HUES48 (cell line): ENCODE data around the gene FNDC1.
A peak's percentile ranks its signal among the peaks of the same experiment; 100 is the strongest.

Source experiments
- H3K27ac ChIP-seq: one replicate; pipeline ENCODE4 v1.7.0; 2013; ENCODE audit warnings: low read depth, low read length, inconsistent platforms
- H3K27me3 ChIP-seq: 2 replicates; pipeline ENCODE4 v1.6.1; 2013; ENCODE audit warnings: mild to moderate bottlenecking, low read length; ENCODE audit not compliant: control insufficient read depth, insufficient read depth
- H3K36me3 ChIP-seq: 2 replicates; pipeline ENCODE4 v1.6.1; 2013; ENCODE audit warnings: low read length; ENCODE audit not compliant: control insufficient read depth, insufficient read depth
- H3K4me1 ChIP-seq: 2 replicates; pipeline ENCODE4 v1.6.1; 2013; ENCODE audit warnings: mild to moderate bottlenecking, low read length; ENCODE audit not compliant: control insufficient read depth, insufficient read depth
- H3K4me3 ChIP-seq: 2 replicates; pipeline ENCODE4 v1.5.1; 2013; ENCODE audit warnings: mild to moderate bottlenecking, low read depth, low read length
- H3K9ac ChIP-seq: 2 replicates; pipeline ENCODE4 v1.6.1; 2013; ENCODE audit warnings: mild to moderate bottlenecking, low read depth, low read length, moderate library complexity
- H3K9me3 ChIP-seq: 2 replicates; pipeline ENCODE4 v1.6.1; 2013; ENCODE audit warnings: low read length; ENCODE audit not compliant: control insufficient read depth, insufficient read depth

The FNDC1 gene

GRCh38 chr6:159232106-159232645 lies 63.0 kb downstream of the FNDC1 start:
- Histone ChIP-seq H3K27me3 (peaks cover 45% of the 10 kb centered on the region), H3K36me3 (no peaks in the 10 kb centered on the region), H3K9ac (no peak overlapping the region), H3K4me3 (no peak overlapping the region), H3K4me1 (no peaks in the 10 kb centered on the region), H3K27ac (no peak overlapping the region), H3K9me3 (no peaks in the 10 kb centered on the region)

- Histone ChIP-seq H3K9me3 (no peaks in the 10 kb centered on the region), H3K36me3 (no peaks in the 10 kb centered on the region), H3K4me3 (no peak overlapping the region), H3K27me3 (peaks cover 45% of the 10 kb centered on the region), H3K27ac (no peak overlapping the region), H3K9ac (no peak overlapping the region), H3K4me1 (no peaks in the 10 kb centered on the region)
These were observed 63.6 kb downstream of the FNDC1 start for GRCh38 chr6:159232751-159233150.

DNA sequence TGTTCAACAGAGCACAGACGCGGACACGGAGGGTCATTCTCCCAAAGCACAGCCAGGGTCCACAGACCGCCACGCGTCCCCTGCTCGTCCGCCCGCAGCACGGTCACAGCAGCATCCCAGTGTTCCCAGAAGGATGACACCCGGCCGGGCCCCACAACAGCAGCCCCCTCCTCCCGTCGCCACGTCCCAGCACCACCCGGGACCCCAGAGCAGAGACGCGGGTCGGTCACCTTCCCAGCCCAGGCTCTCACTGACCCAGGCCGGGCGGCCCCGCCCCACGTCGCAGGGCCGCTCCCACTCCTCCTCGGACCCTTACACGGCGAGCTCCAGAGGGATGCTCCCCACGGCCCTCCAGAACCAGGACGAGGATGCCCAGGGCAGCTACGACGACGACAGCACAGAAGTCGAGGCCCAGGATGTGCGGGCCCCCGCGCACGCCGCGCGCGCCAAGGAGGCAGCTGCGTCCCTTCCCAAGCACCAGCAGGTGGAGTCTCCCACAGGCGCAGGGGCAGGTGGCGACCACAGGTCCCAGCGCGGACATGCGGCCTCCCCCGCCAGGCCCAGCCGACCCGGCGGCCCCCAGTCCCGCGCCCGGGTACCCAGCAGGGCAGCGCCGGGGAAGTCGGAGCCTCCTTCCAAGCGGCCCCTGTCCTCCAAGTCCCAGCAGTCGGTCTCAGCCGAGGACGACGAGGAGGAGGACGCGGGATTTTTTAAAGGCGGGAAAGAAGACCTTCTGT lies 64.3 kb downstream of the FNDC1 start:
- Histone ChIP-seq H3K4me3 (peak overlapping the region; percentile 53), H3K27me3 (peaks cover 45% of the 10 kb centered on the region), H3K9me3 (no peaks in the 10 kb centered on the region), H3K9ac (no peak overlapping the region), H3K36me3 (no peaks in the 10 kb centered on the region), H3K27ac (no peak overlapping the region), H3K4me1 (no peaks in the 10 kb centered on the region)

GRCh38 chr6:159234102-159234553 lies 64.9 kb downstream of the FNDC1 start:
- no peaks in the 10 kb centered on the region for H3K9me3 ChIP-seq
- H3K36me3 ChIP-seq: no peaks in the 10 kb centered on the region
- peaks cover 45% of the 10 kb centered on the region for H3K27me3 ChIP-seq
- H3K27ac ChIP-seq: no peak overlapping the region
- H3K9ac ChIP-seq: no peak overlapping the region
- H3K4me1 ChIP-seq: no peaks in the 10 kb centered on the region
- peak overlapping the region; percentile 53 for H3K4me3 ChIP-seq

GRCh38 chr6:159238920-159239558 lies 69.8 kb downstream of the FNDC1 start:
- Histone ChIP-seq H3K27me3 (peaks cover 19% of the 10 kb centered on the region), H3K4me1 (no peaks in the 10 kb centered on the region), H3K4me3 (no peak overlapping the region), H3K36me3 (no peaks in the 10 kb centered on the region), H3K27ac (no peak overlapping the region), H3K9me3 (no peaks in the 10 kb centered on the region), H3K9ac (no peak overlapping the region)

- H3K36me3 ChIP-seq: no peaks in the 10 kb centered on the region
- H3K4me1 ChIP-seq: 0 out of 2 replicates have a peak, but pooled peaks cover 2% of the 10 kb centered on the region
- no peaks in the 10 kb centered on the region for H3K9me3 ChIP-seq
- H3K27ac ChIP-seq: no peak overlapping the region
- H3K27me3 ChIP-seq: no peaks in the 10 kb centered on the region
- no peak overlapping the region for H3K4me3 ChIP-seq
- H3K9ac ChIP-seq: no peak overlapping the region
These were observed 79.9 kb downstream of the FNDC1 start for GRCh38 chr6:159249128-159249527.

DNA sequence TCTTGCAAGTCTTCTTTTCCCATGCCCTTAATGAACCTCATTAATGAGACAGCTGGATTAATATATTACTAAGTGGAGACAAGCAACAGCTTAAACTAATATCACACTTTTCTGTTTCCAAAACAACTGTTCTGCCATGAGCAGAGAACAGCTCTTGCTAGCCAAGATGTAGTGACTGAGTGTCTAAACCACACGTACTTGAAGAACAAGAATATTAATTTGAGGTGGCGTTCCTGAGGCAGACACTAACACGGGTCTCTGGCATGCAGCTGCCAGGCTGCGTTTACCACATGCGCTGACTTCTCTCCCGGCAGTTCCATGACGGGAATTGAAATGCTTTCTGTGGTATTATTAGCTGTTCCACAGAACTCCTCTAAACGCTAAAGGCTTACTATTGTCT lies 80.6 kb downstream of the FNDC1 start:
- 0 out of 2 replicates have a peak, but pooled peaks cover 2% of the 10 kb centered on the region for H3K4me1 ChIP-seq
- no peaks in the 10 kb centered on the region for H3K36me3 ChIP-seq

DNA sequence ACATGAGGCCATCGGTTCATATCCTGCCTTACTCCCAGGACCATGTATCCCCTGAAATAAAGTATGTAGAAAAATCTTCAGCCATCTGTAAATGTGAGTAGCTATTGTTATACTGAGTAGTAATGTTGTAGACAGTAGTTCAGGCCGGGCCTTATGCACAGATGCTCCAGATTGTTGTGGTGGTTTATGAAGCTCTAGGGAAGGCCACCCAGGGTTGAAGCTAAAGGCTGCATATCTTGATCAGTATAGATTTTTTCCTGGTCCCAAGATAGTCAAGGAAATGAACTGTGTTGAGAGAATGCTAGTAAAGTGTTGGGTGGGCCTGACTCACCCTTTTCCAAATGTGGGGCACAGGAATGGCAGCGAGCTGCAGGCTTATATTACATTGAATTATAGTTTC lies 81.4 kb downstream of the FNDC1 start:
- no peaks in the 10 kb centered on the region for H3K27me3 ChIP-seq
- H3K36me3 ChIP-seq: no peaks in the 10 kb centered on the region
- no peak overlapping the region for H3K4me3 ChIP-seq
- H3K9me3 ChIP-seq: no peaks in the 10 kb centered on the region
- H3K27ac ChIP-seq: no peak overlapping the region
- 0 out of 2 replicates have a peak, but pooled peaks cover 2% of the 10 kb centered on the region for H3K4me1 ChIP-seq
- H3K9ac ChIP-seq: no peak overlapping the region

More for the DNA sequence above, 80.6 kb downstream of the FNDC1 start:
- Histone ChIP-seq H3K4me3 (no peak overlapping the region), H3K27me3 (no peaks in the 10 kb centered on the region), H3K27ac (no peak overlapping the region), H3K9ac (no peak overlapping the region), H3K9me3 (no peaks in the 10 kb centered on the region)

DNA sequence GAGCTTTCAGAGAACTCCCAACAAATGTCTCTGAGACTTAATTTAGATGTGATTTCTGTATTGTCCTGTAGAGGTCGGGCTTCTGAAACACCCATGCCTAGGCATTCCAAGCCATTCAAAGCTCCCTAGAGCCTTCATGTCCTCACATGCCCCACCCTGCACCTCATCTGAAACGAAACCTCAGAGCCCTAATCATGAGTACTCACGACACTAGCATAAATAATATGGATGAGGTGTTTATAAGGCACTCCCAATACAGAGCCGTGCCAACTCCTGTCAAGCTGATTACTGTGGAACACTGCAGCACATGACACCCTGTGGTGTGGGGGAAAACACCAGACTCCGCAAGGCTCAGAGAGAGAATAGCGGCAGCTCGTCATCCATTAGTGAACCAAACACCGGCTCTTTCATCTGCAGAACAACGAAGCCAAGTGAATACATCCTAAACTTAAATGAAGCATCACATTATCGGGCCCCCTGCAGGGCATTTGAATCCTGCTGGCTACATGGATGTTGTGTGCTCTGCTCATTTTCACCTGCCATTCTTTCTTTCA lies 83.8 kb downstream of the FNDC1 start:
- Histone ChIP-seq H3K4me3 (no peak overlapping the region), H3K9ac (no peak overlapping the region), H3K4me1 (0 out of 2 replicates have a peak, but pooled peaks cover 2% of the 10 kb centered on the region), H3K36me3 (no peaks in the 10 kb centered on the region), H3K27ac (no peak overlapping the region), H3K9me3 (no peaks in the 10 kb centered on the region), H3K27me3 (no peaks in the 10 kb centered on the region)

DNA sequence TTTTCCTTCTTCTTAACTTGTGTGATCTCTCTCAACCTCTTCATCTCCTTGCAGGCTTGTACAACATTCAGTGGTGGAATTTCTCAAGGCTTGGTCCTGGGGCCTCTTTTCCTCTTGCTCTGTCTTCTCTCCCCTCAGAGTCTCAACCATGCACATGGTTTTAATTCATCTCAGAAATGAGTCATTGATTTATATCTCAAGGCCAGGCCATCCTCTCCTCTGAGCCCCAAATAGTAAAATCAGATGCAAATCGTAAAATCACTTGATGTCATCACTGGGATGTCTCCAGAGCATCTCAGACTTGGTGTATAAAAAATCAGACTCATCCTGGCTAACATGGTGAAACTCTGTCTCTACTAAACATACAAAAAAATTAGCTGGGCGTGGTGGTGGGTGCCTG lies 85.0 kb downstream of the FNDC1 start:
- Histone ChIP-seq H3K27ac (no peak overlapping the region), H3K9ac (no peak overlapping the region), H3K9me3 (no peaks in the 10 kb centered on the region), H3K4me3 (no peak overlapping the region), H3K4me1 (0 out of 2 replicates have a peak, but pooled peaks cover 2% of the 10 kb centered on the region), H3K36me3 (no peaks in the 10 kb centered on the region), H3K27me3 (no peaks in the 10 kb centered on the region)
